ENCODE measurements around the gene AIPL1. TPM values are rescaled to one million over a fixed set of nuclear protein-coding genes. Genes with fewer than 3 reads are reported as not detected.
A peak's percentile ranks its signal among the peaks of the same experiment; 100 is the strongest.

AIPL1 gene
- total RNA-seq, 1 experiment from 2014 or later = not detected

DNA sequence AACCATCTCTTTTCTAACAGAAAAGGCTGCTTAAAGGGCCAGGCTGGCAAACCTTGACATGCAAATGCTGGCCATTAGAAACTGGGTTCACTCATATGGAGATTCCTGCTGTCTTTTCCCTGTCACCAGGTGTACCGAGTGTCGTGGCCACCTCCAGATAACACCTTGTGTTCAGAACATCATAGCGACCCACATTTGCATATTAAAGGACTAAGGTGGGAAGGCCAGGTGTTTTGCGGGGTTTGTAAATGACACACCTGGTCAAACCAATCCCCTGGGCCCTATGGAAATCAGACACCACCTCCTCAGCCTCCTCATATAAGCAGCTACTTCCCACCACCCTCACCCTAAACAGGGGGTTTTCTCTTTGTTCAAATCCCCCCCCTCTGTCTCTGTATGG lies 2.5 kb upstream of the AIPL1 start:
- CTCF ChIA-PET = no interaction called here
- Histone ChIP-seq H3K36me3 (ENCODE audit: control insufficient read depth in 1 of 2, insufficient read depth in 2 of 2, low read length in 2 of 2) (no peaks in the 10 kb centered on the region), H3K9me3 (ENCODE audit: control insufficient read depth in 1 of 2, insufficient read depth in 1 of 2, low read depth in 1 of 2, low read length in 2 of 2) (no peaks in the 10 kb centered on the region), H3K27me3 (ENCODE audit: insufficient read depth, low read length) (no peaks in the 10 kb centered on the region), H4K20me1 (ENCODE audit: insufficient read depth) (no peaks in the 10 kb centered on the region), H3K27ac (ENCODE audit: low read depth, low read length) (no peak overlapping the region), H2AFZ (ENCODE audit: low read depth, low read length, poor library complexity, severe bottlenecking) (no peak overlapping the region), H3K4me2 (ENCODE audit: low read length) (no peak overlapping the region), H3K4me1 (ENCODE audit: control insufficient read depth in 1 of 2, insufficient read depth in 2 of 2, low read length in 2 of 2) (no peaks in the 10 kb centered on the region; a peak in 1 of 4 replicates), H3K9ac (ENCODE audit: low read length) (no peak overlapping the region), H3K4me3 (replicated peaks in 1 of 2; ENCODE audit: low read depth in 1 of 2, low read length in 2 of 2) (no peak overlapping the region), H3K79me2 (ENCODE audit: insufficient read depth, low read length) (no peaks in the 10 kb centered on the region), H3K9me2 (ENCODE audit: insufficient read depth) (no peaks in the 10 kb centered on the region)
- intact Hi-C loops (cut with micrococcal nuclease) = loop anchor here (5.0 kb wide), 2 partner anchors 850 to 1190 kb away; no protein-coding TSS in a partner anchor
- TF ChIP-seq, protein P1, sequence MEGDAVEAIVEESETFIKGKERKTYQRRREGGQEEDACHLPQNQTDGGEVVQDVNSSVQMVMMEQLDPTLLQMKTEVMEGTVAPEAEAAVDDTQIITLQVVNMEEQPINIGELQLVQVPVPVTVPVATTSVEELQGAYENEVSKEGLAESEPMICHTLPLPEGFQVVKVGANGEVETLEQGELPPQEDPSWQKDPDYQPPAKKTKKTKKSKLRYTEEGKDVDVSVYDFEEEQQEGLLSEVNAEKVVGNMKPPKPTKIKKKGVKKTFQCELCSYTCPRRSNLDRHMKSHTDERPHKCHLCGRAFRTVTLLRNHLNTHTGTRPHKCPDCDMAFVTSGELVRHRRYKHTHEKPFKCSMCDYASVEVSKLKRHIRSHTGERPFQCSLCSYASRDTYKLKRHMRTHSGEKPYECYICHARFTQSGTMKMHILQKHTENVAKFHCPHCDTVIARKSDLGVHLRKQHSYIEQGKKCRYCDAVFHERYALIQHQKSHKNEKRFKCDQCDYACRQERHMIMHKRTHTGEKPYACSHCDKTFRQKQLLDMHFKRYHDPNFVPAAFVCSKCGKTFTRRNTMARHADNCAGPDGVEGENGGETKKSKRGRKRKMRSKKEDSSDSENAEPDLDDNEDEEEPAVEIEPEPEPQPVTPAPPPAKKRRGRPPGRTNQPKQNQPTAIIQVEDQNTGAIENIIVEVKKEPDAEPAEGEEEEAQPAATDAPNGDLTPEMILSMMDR (IDR thresholded peaks at IDR 0.05 in 2 of 3, conservative IDR thresholded peaks at IDR 0.05 in 1 of 3; ENCODE audit: borderline replicate concordance in 1 of 3, insufficient read depth in 1 of 3, low read depth in 2 of 3, low read length in 2 of 3) = no peak
- TF ChIP-seq TCF7L2 (IDR thresholded peaks at IDR 0.05; ENCODE audit: borderline replicate concordance, extremely low read depth, insufficient read depth, insufficient read length) (no peak), CBX3 (IDR thresholded peaks at IDR 0.05; ENCODE audit: low read depth) (no peak), ELF1 (IDR thresholded peaks at IDR 0.05; ENCODE audit: borderline replicate concordance, low read depth) (no peak), FOSL1 (IDR thresholded peaks at IDR 0.05; ENCODE audit: low read depth) (no peak)
- TF ChIP-seq, protein P2, sequence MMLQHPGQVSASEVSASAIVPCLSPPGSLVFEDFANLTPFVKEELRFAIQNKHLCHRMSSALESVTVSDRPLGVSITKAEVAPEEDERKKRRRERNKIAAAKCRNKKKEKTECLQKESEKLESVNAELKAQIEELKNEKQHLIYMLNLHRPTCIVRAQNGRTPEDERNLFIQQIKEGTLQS (IDR thresholded peaks at IDR 0.05) = no peak
- BruUV-seq (replicated peaks) = no TSS peak
- no peak for DNase-seq (ENCODE audit: low read depth, low spot score)
- no peak for ATAC-seq
- RAD21 ChIA-PET (ENCODE audit: low non-redundant PET in 1 of 2, low total read pairs in 2 of 2, uncharacterized antibody in 2 of 2, unreplicated experiment in 2 of 2) = no interaction called here
- POLR2A ChIA-PET = no interaction called here

DNA sequence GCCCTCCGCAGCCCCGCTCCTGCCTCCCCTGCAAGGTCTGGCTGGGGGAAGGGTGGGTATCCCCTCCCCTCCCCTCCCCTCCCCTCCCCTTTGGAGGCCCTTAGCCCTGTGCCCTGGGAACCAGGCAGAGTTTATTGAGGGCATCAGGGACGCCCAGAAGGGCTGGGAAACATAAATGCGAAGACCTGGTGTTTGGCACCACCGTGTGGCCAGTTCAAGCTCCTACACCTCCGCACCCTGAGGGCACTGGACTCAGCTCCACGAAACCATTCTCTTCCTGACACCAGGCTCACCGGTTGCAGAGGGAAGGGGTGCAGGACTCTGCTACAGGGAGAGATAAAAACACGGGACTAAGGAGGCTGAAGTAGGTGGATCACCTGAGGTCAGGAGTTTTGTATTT lies 1.0 kb upstream of the AIPL1 start:
- H4K20me1 ChIP-seq (ENCODE audit: insufficient read depth) = no peaks in the 10 kb centered on the region
- peak overlapping the region; percentile 10; the same call in 1 of the 2 replicates for H3K4me2 ChIP-seq (ENCODE audit: low read length)
- ATAC-seq (peak; percentile 97), DNase-seq (ENCODE audit: low read depth, low spot score) (peak; percentile 46)
- no peaks in the 10 kb centered on the region for H3K36me3 ChIP-seq (ENCODE audit: control insufficient read depth in 1 of 2, insufficient read depth in 2 of 2, low read length in 2 of 2)
- no peak overlapping the region for H3K9ac ChIP-seq (ENCODE audit: low read length)
- H3K27ac ChIP-seq (ENCODE audit: low read depth, low read length) = no peak overlapping the region
- no peaks in the 10 kb centered on the region; a peak in 2 of 4 replicates for H3K9me3 ChIP-seq (ENCODE audit: control insufficient read depth in 1 of 2, insufficient read depth in 1 of 2, low read depth in 1 of 2, low read length in 2 of 2)
- no peak overlapping the region for H3K4me3 ChIP-seq (replicated peaks in 1 of 2; ENCODE audit: low read depth in 1 of 2, low read length in 2 of 2)
- intact Hi-C loops (cut with micrococcal nuclease) = loop anchor here (5.0 kb wide), 2 partner anchors 849 to 1189 kb away; no protein-coding TSS in a partner anchor
- no peaks in the 10 kb centered on the region for H3K79me2 ChIP-seq (ENCODE audit: insufficient read depth, low read length)
- no peaks in the 10 kb centered on the region; a peak in 1 of 4 replicates for H3K4me1 ChIP-seq (ENCODE audit: control insufficient read depth in 1 of 2, insufficient read depth in 2 of 2, low read length in 2 of 2)
- H3K27me3 ChIP-seq (ENCODE audit: insufficient read depth, low read length) = no peaks in the 10 kb centered on the region
- CTCF ChIA-PET = interaction anchor here (0.6 to 1.6 kb wide), 15 partner anchors 8 to 1237 kb away, joined by 3 to 11 read pairs (median 3); partner anchors contain the start of genes NLRP1 and PIMREG
- TF ChIP-seq EGR1 (IDR thresholded peaks at IDR 0.05; ENCODE audit: low read depth) (no peak), RAD21 (IDR thresholded peaks at IDR 0.05; ENCODE audit: low read depth) (peak; percentile 81)
- TF ChIP-seq, protein P1 (IDR thresholded peaks at IDR 0.05 in 2 of 3, conservative IDR thresholded peaks at IDR 0.05 in 1 of 3; ENCODE audit: borderline replicate concordance in 1 of 3, insufficient read depth in 1 of 3, low read depth in 2 of 3, low read length in 2 of 3) = peak; percentile 57 to 85 (median 84); a peak in 5 of 6 replicates
- no peaks in the 10 kb centered on the region for H3K9me2 ChIP-seq (ENCODE audit: insufficient read depth)
- POLR2A ChIA-PET = interaction anchor here (0.7 kb wide), 1 partner anchor 846 kb away, joined by 3 read pairs; no protein-coding TSS in a partner anchor
- H2AFZ ChIP-seq (ENCODE audit: low read depth, low read length, poor library complexity, severe bottlenecking) = no peak overlapping the region
- RAD21 ChIA-PET (ENCODE audit: low non-redundant PET in 1 of 2, low total read pairs in 2 of 2, uncharacterized antibody in 2 of 2, unreplicated experiment in 2 of 2) = interaction anchor here (0.5 to 1.0 kb wide), 8 partner anchors 8 to 615 kb away, joined by 3 to 7 read pairs (median 4); partner anchors contain the start of gene PIMREG (in 1 of the 2)
- no TSS peak for BruUV-seq (replicated peaks)
